Measurements from ENCODE around the gene RAB20. TPM values are rescaled to one million over a fixed set of nuclear protein-coding genes. Genes with fewer than 3 reads are reported as not detected.
A peak's percentile ranks its signal among the peaks of the same experiment; 100 is the strongest.

The RAB20 gene
- total and polyA plus RNA-seq, 7 donors = 1.2 to 20.5 (median 2.9) TPM

DNA sequence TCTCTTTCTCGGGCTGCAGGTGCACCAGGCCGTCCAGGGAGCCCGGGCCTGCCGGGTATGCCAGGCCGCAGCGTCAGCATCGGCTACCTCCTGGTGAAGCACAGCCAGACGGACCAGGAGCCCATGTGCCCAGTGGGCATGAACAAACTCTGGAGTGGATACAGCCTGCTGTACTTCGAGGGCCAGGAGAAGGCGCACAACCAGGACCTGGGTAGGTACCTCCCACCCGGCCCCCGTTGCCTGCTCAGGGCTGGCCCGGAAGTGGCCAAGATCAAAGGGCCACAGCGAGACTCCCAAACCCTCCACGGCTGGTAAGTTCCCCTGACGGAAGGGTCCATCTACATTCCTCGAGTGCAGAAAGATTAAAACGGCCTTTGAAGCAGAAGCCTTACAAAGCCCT is 55.1 kb downstream of the RAB20 start:
- H3K27me3 ChIP-seq (ENCODE audit: insufficient read depth in 3 of 3, low read length in 2 of 3) = no peaks in the 10 kb centered on the region
- no peak for DNase-seq
- H3K9me3 ChIP-seq = no peaks in the 10 kb centered on the region
- TF ChIP-seq, protein P1, sequence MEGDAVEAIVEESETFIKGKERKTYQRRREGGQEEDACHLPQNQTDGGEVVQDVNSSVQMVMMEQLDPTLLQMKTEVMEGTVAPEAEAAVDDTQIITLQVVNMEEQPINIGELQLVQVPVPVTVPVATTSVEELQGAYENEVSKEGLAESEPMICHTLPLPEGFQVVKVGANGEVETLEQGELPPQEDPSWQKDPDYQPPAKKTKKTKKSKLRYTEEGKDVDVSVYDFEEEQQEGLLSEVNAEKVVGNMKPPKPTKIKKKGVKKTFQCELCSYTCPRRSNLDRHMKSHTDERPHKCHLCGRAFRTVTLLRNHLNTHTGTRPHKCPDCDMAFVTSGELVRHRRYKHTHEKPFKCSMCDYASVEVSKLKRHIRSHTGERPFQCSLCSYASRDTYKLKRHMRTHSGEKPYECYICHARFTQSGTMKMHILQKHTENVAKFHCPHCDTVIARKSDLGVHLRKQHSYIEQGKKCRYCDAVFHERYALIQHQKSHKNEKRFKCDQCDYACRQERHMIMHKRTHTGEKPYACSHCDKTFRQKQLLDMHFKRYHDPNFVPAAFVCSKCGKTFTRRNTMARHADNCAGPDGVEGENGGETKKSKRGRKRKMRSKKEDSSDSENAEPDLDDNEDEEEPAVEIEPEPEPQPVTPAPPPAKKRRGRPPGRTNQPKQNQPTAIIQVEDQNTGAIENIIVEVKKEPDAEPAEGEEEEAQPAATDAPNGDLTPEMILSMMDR (IDR thresholded peaks at IDR 0.05) = no peak
- intact Hi-C loops (cut with DNase I) = no loop called here
- H3K4me1 ChIP-seq = peaks cover 18% of the 10 kb centered on the region
- H3K36me3 ChIP-seq (ENCODE audit: insufficient read depth in 1 of 2, low read depth in 1 of 2) = peaks cover 0 to 51% of the 10 kb centered on the region in 2 donors
- ATAC-seq = no peak
- 88 to 93% (median 91%) methylated on average over 18 of the region's 18 CpGs for WGBS, 3 donors
- H3K4me3 ChIP-seq = no peak overlapping the region
- no peak overlapping the region for H3K27ac ChIP-seq

DNA sequence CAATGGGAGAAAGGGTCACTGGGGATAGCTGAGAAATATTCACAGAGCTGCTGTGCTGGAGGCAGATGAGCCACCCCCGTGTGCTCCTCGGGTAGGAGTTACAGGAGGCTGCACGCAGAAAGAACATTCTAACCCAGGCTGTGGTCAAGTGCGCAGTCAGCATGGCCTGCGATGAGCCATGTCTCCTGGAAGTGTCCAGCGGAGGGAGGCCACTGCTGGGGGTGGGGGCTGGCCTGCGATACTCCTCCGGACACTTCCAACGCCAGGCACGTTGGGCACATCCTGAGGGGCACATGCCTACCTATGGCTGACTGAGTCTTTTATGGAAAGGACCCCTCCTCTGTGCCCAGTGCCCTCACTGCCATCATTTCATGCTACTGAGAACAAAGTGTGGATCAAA is 55.9 kb downstream of the RAB20 start:
- ATAC-seq = no peak
- WGBS, 3 donors = 92 to 95% (median 93%) methylated on average over 10 of the region's 10 CpGs
- TF ChIP-seq, protein P1 (IDR thresholded peaks at IDR 0.05) = no peak
- Histone ChIP-seq H3K27me3 (ENCODE audit: insufficient read depth in 3 of 3, low read length in 2 of 3) (no peaks in the 10 kb centered on the region), H3K27ac (no peak overlapping the region), H3K36me3 (ENCODE audit: insufficient read depth in 1 of 2, low read depth in 1 of 2) (peaks cover 0 to 55% of the 10 kb centered on the region in 2 donors), H3K4me1 (peaks cover 18% of the 10 kb centered on the region), H3K9me3 (no peaks in the 10 kb centered on the region), H3K4me3 (no peak overlapping the region)
- intact Hi-C loops (cut with DNase I) = no loop called here
- DNase-seq = no peak

DNA sequence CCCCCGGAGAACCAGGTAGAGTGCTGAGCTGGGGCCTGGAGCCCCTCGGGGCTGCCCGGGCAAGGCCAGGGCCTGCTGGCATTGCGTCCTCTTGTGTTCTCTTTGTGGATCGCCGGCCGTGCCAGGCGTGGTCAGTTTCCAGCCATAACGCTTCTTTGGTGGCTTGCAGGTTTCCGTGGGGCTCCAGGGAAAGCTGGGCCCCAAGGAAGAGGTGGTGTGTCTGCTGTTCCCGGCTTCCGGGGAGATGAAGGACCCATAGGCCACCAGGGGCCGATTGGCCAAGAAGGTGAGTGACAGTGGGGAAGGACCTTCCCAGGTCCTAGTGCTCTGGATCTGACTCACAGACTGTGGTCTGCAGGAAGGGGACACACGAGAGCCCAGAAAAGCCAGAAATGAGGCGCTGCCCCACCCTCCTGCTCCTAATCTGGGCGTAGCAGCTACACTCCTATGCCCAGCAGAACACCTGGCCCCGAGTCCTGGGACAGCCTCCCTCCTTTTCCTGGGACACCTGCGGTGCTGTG is 57.5 kb downstream of the RAB20 start:
- Histone ChIP-seq H3K4me1 (peaks cover 18% of the 10 kb centered on the region), H3K27ac (peak overlapping the region; percentile 63), H3K27me3 (ENCODE audit: insufficient read depth in 3 of 3, low read length in 2 of 3) (no peaks in the 10 kb centered on the region), H3K9me3 (no peaks in the 10 kb centered on the region), H3K4me3 (no peak overlapping the region), H3K36me3 (ENCODE audit: insufficient read depth in 1 of 2, low read depth in 1 of 2) (peaks cover 0 to 66% of the 10 kb centered on the region in 2 donors)
- DNase-seq (no peak), ATAC-seq (no peak)
- intact Hi-C loops (cut with DNase I) = no loop called here
- TF ChIP-seq, protein P1 (IDR thresholded peaks at IDR 0.05) = no peak
- 91 to 98% (median 94%) methylated on average over 18 of the region's 18 CpGs for WGBS, 3 donors

DNA sequence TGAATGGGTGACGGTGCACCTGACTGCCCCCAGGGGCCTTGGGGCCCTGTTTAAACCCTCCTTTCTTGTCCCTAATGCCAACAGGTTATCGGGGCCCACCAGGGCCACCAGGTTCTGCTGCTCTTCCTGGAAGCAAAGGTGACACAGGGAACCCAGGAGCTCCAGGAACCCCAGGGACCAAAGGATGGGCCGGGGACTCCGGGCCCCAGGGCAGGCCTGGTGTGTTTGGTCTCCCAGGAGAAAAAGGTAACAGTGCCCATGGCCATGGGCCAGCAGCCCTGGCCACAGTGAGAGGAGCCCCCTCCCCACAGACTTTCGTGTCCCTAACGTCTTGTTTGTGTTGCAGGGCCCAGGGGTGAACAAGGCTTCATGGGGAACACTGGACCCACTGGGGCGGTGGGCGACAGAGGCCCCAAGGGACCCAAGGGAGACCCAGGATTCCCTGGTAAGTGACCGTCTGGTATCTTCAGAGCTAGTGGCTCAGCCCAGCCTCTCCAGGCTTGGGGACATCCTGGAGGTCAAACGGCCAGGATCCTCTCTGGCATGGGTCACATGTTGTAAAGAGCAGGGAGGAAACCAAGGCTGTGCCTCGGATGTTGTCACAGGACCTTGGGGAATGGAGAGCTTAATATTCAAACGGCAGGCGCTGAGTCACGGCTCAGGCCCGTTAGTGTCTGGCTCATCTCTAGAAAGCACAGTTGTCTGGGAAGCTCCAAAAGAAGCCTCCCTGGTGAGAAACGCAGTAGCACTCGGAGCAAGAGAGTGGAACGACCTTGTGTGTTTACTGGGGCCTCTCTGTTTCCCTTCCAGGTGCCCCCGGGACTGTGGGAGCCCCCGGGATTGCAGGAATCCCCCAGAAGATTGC is 58.3 kb downstream of the RAB20 start:
- ATAC-seq (peak; percentile 38 to 62 (median 56)), DNase-seq (peak in 1 of 2 donors; percentile 39)
- intact Hi-C loops (cut with DNase I) = no loop called here
- Histone ChIP-seq H3K27me3 (ENCODE audit: insufficient read depth in 3 of 3, low read length in 2 of 3) (no peaks in the 10 kb centered on the region), H3K4me3 (no peak overlapping the region), H3K4me1 (peaks cover 22% of the 10 kb centered on the region), H3K36me3 (ENCODE audit: insufficient read depth in 1 of 2, low read depth in 1 of 2) (peaks cover 0 to 61% of the 10 kb centered on the region in 2 donors), H3K9me3 (no peaks in the 10 kb centered on the region), H3K27ac (peak overlapping the region; percentile 63)
- TF ChIP-seq, protein P1 (IDR thresholded peaks at IDR 0.05) = no peak
- 68 to 83% (median 70%) methylated on average over 20 of the region's 20 CpGs for WGBS, 3 donors
